OCI-LY3 (cell line): ENCODE results near the gene NDRG4.

Source experiments
- CTCF ChIP-seq: fragments of 200-600, 300-600 bp; sonication (generic); IDR thresholded peaks from 2 replicates; pipeline ENCODE4 v1.5.1; 2014; ENCODE audit warnings: antibody characterized with exemption, low read length, low read depth
- EZH2phosphoT487 ChIP-seq: fragments of 200-600 bp; shearing (Covaris generic); IDR thresholded peaks from 2 replicates; pipeline ENCODE4 v1.6.1; 2018; ENCODE audit warnings: antibody characterized with exemption, mixed run types, low read depth

GRCh38 chr16:58516768-58517107, 16.8 kb downstream of the NDRG4 start:
- TF ChIP-seq CTCF (no peak), EZH2phosphoT487 (no peak)
